ENCODE data around the gene POTEI.
"Not testable (repeated sequence)": the region's sequence is repeated elsewhere in the genome, so short reads cannot be mapped to it uniquely, and the experiment has no call there.

DNA sequence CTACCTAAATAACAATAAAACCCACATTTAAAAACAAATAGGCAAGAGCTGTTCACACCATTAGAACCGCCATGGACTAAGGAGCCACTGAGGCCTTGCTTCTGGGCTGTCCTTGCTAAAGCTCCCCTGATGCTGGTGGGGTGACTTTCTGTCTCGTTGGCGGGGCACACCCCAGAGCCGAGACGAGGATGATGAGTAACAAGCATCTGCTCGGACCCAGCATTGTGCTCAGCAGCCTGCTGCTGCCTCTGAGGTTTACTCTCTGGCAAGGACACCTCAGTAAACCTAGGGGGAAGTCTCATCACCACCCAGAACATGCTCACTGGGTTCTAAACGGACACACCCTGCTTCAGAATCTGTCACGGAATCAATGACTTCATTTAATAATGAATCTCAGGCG, 22.5 kb upstream of the POTEI start:
- TF ChIP-seq POLR2A (IDR thresholded peaks at IDR 0.05); CTCF (IDR thresholded peaks at IDR 0.05 in 8 of 11, conservative IDR thresholded peaks at IDR 0.05 in 3 of 11); POLR2AphosphoS5 (IDR thresholded peaks at IDR 0.05): not testable (repeated sequence)

All from spleen (tissue), 7 donors.